Stimulated activated CD8-positive, alpha-beta memory T cell treated with anti-CD3 and anti-CD28 coated beads, Interleukin-2, amount 100 ng/mL, for 1 hour (primary cell): ENCODE data around the gene SERPINA10.

Experiments
- DNase-seq, 2 donors: peaks; one replicate each; pipeline ENCODE4 v3.0.0-alpha.2; 2020; ENCODE audit warnings: low read depth in 2 of 2

Gene SERPINA10, protein sequence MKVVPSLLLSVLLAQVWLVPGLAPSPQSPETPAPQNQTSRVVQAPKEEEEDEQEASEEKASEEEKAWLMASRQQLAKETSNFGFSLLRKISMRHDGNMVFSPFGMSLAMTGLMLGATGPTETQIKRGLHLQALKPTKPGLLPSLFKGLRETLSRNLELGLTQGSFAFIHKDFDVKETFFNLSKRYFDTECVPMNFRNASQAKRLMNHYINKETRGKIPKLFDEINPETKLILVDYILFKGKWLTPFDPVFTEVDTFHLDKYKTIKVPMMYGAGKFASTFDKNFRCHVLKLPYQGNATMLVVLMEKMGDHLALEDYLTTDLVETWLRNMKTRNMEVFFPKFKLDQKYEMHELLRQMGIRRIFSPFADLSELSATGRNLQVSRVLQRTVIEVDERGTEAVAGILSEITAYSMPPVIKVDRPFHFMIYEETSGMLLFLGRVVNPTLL

DNA sequence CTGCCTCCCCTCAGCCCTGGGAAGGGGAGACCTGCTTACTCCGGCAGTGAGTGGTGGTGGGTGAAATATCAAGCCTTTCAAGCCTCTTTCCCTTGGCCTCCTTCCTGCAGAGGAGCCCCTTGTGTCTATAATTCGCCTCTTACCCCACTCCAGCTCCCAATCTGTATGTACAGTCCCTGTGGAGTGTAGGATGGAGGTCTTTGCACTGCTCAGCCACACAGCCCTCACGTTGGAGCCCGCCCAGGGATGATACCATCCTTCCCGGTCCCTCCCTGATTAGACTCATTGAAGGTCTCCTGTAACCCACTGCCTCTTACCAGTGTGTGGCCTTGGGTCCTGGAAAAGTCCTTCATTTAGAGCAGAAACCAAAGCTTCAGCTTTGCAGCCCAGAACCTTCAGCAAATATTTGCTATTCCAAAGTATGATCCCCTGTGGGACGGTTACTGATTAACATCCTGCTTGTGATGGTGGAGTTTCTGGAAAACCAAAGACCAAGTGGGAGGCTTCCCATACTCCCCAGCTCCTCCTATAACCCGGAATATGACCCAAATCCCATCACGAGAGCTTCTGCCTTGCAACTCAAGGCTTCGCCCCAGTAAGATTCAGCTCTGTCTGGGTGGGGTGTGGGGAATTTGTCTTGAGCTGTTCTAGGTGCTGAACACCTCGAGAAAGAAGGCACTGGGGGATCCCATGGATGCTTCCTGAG is at the start of gene SERPINA10:
TSS of gene SERPINA10 (minus strand) at position 397 of the 706 bp plus-strand sequence. CDS start 2,675 bp downstream, outside the sequence.
- no peak for DNase-seq

DNA sequence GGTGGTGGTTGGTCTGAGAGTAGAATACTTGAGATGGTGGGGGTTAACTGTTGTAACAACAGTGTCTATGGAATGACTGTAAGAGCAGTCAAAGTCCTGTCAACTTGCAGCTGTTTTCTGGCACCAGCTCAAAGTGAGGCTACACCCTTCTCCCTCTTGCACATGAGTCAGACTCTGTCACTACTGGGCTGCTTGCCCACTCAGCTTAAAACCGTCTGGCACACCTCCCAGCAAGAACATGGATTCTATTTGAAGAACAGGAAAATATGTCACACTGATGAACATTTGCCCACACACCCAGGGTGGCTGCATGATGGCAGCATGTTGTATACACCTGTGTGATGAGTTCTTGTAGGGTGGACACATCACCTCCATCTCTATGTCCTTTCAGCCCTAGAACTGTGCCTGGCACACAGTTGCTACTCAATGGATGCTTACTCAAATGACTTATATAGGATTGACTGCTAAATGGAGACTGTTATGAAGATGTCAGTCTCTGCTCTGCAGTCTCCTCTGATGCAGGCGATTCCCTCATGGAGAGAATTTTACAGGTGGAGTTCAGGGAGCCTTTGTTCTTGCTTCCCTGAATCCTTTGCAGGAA is 49.4 kb upstream of the SERPINA10 start:
- DNase-seq = no peak

DNA sequence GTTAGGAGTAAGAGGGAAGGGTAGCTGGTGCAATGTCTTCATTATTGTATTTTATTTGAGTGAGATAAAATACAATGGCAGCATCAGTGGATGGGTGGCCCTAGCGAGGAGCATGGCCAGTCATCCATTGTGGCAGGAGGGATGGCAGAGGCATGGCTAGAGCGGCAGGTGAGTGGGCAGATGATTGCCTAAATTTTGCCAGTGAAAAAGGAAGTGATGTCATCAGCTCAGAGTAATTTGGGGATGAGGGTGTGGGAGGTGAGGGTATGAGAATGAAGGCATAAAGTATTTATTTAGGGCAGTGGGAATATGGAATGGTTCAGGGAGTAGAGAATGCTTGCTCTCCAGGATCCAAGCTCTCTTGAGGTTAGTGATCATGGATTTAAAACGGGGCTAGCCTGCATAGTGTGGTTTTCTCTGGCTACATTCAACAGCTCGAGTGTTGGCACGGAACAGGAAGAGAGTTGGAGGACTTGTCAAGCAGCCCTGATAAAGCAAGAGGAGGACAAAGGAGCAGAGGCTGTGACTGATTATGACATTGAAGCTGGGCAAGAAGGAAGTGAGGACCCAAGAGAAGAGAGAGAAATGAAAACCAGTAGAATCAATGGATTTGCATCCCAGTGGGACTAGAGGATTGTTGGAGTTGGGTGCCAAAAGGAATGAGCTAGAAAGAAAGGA is 48.7 kb upstream of the SERPINA10 start:
- DNase-seq = no peak

DNA sequence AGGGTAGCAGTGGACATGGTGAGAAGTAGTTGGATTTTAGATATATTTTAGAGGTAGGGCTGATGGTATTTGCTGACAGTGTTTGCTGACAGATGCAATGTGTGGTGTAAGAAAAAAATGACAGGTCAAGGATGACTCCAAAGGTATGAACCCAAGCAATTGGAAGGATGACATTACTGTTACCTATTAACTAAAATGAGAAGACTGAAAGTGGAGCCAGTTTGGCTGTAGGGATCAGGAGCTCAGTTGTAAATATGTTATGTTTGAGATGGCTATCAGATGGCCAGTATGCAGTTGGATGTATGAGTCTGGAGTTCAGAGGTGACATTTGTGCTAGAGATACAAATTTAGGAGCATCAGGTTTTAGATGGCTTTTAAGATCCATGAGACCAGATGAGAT is 47.5 kb upstream of the SERPINA10 start:
- no peak for DNase-seq

DNA sequence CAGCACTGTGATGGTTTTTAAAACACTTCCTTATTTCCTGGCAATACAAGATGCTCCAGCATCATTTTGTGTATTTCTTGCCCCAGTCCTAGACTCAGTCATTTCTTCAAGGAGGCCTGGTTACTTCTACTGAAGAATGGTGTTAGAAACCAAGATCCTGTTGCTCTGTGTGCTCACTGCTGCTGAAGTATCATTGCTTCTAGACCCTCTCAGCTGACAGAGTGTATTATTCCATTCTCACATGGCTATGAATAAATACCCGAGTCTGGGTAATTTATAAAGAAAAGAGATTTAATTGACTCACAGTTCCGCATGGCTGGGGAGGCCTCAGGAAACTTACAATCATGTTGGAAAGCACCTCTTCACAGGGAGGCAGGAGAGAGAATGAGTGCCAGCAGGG is 45.0 kb upstream of the SERPINA10 start:
- no peak for DNase-seq

DNA sequence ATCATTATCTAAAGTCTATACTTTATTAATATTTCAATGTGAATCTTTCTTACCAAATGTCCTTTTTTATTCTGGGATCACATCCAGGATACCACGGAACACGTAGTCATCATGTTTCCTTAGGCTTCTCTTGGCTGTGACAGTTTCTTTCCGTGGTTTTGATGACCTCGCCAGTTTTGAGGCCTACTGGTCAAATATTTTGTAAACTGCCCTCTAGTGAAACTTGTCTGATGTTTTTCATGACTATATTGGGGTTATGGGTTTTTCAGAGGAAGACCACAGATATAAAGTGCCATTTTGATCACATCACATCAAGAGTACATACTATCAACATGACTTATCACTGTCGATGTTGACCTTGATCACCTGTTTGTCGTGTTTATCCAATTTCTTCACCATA is 44.2 kb upstream of the SERPINA10 start:
- no peak for DNase-seq

DNA sequence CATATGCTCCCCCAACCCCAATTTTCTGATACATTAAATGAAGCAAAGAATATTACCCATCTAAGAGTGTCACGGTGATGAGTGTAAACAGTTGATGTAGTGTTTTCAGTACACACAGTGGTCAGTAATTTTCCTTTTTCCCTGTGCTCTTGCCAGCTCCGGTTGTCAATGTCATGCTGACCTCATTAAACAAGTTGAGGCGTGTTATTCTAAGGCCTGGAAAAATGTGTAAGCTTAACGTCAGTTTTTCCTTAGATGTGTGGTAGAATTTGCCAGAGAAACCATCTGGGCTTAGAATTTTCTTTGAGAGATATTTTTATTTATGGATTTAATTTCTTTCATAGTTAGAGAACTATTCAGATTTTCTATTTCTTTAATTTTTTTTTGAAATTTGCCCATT is 41.8 kb upstream of the SERPINA10 start:
- DNase-seq = no peak

DNA sequence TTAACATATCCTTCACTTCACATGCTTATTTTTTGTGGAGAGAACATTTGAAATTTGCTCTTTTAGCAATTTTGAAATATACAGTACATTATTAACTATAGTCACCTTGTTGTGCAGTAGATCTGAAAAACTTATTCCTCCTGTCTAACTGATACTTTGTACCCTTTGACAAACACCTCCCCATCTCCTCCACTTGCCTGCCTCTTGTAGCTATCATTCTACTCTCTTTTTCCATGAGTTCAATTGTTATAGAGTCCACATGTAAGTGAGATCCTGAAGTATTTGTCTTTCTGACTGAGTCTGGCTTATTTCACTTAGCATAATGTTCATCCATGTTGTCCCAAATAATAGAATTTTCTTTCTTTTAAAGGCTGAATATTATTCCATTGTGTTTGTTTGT is 39.5 kb upstream of the SERPINA10 start:
- no peak for DNase-seq

DNA sequence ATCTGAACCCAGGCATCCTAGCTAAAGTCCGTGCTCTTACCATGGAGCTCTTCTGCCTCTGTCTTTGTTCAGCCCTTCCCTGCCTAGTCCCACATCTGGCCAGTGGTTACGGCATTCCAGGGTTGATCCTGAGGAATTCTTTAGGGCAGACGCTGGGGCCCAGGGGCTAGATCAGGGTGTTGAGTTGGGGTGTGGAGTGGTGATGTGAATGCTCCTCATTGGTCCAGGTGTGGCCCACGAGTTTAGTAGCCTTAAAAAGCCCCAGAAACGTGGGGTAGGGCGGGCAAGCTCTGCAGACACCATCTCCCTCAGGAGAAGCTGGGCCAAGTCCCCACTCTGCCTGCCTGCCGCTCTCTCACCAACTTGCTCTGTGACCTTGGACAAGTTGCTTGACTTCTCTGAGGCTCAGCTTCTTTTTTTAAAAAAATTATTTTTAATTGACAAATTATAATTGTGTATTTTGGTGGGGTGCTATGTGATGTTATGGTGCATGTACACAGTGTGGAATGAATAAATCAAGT is 39.1 kb upstream of the SERPINA10 start:
- no peak for DNase-seq

DNA sequence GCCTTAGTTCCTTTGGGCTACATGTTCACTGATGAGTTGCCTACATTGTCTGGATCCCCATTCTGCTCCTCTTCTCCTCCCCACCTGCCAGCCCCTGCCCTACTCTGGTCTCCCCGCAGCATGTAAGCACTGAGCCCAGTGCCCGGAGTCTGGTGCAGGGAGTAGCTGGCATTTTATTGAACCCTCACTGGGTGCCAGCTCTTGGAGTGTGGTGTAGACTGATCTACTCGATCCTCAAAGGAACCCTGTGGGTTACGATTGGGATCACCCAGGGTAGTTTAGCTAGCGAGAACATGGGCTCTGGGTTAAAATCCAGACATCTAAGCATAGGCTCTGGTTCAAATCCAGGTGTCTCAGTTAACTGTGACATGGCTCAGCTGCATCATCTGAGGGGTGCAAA is 38.4 kb upstream of the SERPINA10 start:
- DNase-seq = no peak

DNA sequence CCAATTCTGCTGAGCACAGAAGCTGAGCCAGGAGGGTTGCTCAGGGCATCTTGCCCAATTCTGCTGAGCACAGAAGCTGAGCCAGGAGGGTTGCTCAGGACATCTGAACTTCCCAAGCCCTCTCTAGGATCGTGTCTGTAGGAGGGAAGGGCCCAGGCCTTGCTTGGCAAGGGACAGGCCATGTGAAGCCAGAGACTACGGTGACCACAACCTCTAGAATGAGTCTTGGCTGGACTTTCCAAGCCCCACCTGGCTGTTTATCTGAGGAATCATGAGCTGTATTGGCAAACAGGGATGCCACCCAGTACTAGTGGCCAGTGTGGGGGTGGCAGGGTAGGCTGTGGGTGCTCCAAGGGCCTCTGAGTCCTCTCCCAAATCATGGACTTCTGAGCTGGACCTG is 37.8 kb upstream of the SERPINA10 start:
- DNase-seq = no peak

DNA sequence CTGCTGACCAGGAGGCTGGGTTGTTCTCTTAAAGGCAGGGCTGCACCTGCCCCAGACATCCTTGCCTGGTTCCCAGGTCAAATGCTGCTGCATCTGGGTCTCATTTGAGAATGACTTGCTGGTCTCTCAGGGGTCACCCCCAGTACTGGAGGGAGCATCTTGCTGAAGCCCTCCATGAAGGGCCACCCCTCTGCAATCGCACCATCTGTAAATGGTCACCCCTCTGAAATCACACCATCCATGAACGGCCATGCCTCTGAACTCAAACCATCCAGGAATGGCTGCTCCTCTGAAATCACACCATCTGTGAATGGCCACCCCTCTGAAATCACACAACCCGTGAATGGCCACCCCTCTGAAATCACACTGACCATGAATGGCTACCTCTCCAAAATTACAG is 37.4 kb upstream of the SERPINA10 start:
- no peak for DNase-seq

DNA sequence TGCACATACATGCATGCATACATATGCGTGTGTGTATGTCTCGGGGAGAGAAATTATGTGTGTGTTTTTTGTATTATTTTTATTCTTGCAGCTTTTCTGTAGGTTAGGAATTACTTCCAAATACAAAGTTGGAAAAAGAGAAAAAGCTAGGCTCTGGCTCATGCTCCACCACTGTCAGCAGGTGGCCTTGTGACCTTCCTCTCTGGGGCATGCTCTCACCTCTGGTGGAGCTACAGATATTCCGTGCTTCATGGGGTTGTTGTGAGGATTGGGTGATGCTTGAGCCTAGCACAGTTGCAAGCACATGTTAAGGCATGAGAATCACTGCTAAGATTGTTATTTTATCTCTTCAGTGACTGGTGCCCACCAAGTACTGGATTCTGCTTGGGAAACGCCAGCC is 36.8 kb upstream of the SERPINA10 start:
- no peak for DNase-seq

DNA sequence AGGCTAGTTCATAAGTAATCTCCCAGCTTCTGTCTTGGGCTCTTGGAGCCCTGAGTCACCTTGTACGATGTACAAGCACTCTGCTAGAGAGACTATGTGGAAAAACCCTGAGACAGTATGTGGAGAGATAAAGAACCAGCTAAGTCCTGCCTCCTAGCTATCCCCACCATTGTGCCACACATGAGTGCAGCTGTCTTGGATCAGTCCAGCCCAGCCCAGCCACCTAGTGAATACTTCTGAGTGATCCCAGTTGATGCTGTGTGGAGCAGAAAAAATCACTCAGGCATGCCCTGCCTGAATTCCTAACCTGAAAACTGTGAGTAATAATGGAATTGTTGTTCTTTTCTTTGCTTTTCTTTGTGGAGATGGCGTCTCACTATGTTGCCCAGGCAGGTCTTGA is 35.1 kb upstream of the SERPINA10 start:
- no peak for DNase-seq

DNA sequence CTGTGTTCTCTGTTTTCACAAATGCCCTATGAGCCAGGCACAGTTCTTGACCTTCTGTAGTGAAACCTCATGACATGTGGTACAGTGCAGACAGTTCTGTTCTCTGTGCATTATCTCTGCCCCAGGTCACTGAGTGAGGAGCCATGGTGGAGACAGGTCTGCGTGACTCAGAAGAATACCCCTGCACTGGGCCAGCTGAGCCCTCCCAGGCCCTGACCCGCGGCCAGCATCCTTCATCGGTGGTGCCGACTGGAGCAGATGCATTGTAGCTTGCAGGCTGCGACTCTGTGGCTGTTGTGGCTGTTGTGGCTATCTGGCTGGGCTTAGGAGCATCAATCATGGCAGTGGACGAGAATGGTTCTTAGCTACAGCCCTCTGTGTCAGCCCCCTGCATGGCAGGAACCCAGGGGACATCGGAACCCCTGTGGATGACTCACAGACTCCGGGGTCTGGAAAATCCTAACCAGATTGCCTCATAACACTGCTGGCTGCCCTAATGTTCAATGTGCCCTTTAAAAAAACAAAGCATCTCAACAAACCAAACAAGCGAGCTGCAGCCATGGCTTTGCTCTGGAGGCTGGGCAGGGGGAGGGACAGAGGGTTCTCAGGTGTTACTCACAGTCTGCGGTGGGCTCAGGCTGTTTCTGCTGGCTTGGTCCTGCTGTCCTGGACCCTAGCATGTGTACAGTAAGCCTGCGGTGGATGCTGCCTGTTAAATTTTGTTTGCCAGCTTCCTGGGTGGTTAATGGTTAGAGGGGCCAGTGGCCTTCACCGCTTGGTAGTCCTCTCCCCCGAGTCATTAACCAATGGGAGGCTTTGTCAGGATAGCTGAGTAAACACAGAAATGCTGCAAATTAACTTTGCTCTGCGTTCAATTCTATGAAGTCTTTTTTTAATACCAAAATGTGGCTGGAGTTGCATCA is 29.8 kb upstream of the SERPINA10 start, which contains the start of gene SERPINA6:
TSS of gene SERPINA6 (minus strand) at position 689 of the 923 bp plus-strand sequence. CDS start 8,688 bp downstream, outside the sequence.
- no peak for DNase-seq

DNA sequence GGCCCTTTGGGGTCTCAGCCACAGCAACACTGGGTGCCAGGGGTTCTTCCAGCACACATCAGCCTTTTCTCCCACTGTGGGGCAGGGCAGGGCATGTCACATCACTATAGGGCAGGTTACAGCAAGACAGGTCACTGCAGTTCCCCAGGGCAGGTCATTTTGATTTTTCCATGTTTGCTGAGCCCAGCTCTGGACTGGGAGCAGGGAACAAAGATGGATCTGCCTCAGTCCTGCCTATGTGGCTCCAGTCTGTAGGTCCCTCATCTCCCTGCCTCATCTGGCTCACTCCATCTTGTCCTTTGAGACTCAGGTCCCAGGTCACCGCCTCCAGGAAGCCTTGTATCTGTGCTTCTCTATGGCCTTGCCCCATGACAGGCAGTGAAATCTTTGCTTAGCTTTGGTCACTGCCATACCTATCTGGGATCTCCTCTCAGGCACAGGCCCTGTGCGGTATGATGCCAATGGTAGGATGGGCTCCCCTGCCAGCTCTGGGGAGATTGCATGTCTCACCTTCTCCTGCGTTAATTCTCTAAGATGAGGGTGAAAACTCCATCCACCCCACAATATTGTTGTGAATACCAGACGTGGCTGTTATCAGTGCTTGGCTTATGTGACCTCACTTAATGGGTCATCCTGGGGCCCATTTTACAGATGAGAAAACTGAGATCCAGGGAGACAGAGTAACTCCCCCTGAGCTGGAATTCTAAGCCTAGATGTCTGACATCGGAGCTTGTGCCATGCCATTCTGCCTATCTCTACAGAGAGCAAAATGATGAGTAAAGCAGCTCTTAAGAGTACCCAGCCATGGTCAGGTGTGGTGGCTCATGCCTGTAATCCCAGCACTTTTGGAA is 28.6 kb upstream of the SERPINA10 start:
- DNase-seq = no peak

DNA sequence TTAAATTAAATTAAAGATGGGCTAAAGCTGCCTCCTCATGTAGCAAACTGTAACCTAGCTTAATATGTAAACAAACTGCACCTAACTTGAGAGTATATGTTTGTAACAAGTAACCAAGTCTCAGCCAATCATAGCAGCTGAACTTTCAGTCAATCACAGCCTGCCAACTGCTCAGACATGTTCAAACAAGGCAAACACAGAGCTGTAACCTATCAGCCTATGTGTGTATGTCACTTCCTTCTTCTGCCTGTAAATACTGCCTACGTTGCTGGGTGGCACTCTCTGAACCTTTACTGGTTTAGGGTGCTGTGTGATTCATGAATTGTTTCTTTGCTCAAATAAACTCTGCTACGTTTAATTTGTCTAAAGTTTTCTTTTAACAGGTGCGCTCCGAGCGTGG is 27.2 kb upstream of the SERPINA10 start:
- DNase-seq = no peak

DNA sequence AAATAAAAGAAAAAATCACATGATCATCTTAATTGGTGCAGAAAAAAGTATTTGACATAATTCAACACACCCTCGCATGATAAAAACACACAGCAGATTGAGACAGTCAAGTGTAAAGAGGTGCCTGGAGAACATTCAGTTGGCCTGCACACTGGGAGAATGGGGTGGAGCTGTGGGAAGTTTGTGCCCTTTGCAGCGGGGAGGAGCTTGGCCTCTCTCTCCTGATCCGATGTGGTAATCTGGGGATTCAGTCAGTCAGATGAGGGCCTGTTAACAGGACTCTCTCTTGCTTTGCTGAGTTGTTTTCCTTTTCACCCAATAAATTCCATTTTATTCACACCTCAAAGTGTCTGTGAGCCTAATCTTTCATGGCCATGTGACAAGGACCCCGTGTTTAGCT is 24.2 kb upstream of the SERPINA10 start:
- no peak for DNase-seq

DNA sequence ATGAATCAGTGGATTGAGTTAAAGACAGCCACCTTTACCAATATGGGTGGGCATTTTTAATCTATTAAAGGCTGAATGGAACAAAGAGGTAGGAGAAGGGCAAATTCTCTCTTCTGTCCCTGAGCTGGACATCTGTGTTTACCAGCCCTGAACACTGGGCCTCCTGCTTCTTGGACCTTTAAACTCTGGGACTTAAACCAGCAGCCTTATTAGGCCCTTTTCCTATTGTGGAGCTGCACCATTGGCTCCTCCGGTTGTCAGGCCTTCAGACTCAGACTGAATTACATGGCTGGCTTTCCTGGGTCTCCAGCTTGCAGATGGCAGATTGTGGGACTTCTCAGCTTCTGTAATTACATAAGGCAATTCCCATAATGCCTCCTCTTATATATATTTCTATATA is 23.6 kb upstream of the SERPINA10 start:
- DNase-seq = no peak

DNA sequence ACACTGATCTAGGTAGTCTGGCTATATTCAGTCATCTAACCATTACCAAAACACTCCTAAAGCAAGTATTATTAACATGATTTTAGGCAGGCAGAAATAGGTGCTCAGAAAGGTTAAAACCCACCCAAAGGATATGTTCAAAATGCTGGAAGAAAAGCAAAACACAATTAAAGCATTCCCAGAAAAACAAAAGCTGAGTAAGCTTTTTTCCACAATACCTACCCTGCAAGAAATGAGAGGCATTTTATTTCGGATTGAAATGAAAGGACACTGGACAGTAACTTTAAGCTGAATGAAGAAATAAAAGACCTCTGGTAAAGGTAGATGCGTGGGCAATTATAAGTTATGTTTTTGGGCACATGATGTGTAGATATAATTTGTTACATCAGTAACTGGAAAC is 21.8 kb upstream of the SERPINA10 start:
- no peak for DNase-seq
